A172 (cell line): ENCODE data around the gene OSGEPL1. TPM values are rescaled to one million over a fixed set of nuclear protein-coding genes. Genes with fewer than 3 reads are reported as not detected.
"Not testable (repeated sequence)": the region's sequence is repeated elsewhere in the genome, so short reads cannot be mapped to it uniquely, and the experiment has no call there.

Experiments
- DNase-seq: peaks from one replicate; pipeline ENCODE4 v3.0.0-alpha.2; 2015; ENCODE audit warnings: low spot score
- total RNA-seq: library from RNA; depleted of rRNA; stranded (reverse); fragments of >200 nt; shearing (Covaris generic); gene quantifications from 2 replicates; pipeline ENCODE4 v1.2.3, GENCODE V29; 2014; rRNA removed

OSGEPL1 gene, protein sequence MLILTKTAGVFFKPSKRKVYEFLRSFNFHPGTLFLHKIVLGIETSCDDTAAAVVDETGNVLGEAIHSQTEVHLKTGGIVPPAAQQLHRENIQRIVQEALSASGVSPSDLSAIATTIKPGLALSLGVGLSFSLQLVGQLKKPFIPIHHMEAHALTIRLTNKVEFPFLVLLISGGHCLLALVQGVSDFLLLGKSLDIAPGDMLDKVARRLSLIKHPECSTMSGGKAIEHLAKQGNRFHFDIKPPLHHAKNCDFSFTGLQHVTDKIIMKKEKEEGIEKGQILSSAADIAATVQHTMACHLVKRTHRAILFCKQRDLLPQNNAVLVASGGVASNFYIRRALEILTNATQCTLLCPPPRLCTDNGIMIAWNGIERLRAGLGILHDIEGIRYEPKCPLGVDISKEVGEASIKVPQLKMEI
- 18.9 and 20.1 TPM in 2 replicates for total RNA-seq

DNA sequence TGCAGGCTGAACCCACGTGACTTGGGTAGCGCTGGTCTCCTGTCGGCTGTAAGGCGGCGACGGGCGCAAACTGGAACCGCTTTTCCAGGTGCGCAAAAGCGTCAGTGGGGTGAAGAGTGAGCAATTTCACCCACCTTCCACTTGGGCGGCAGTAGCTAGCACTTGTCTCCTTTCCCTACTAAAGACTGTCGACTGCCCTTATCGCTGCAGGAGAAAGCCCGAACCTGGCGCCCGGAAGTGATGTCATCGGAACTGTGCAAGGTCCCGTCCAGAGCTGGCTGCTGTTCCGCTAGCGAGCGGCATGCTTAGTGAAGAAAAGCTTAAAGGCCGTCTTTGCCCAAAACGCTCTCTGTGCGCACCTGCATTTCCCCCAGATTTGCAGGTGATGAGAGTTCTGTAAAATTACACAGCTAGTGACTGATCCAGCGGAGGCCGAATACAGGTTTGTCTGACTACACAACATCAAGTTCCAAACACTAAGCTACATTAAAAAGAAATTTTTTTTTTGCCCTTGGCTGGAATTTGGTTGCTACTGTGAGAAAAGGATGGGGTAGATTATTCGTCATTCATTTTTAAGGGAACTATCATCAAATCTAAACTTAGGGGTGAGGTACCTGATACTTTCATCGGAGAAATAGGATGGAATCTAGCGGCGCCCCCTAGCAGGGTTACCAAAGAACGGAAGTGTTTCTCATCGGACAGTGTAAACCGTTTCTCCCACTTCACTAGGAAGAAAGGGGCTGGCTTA is at the start of gene OSGEPL1:
Gene OSGEPL1, minus strand, starts transcription at position 242 of the 748 bp plus-strand sequence. CDS start 1,152 bp downstream, outside the sequence.
- peak; percentile 94 for DNase-seq

DNA sequence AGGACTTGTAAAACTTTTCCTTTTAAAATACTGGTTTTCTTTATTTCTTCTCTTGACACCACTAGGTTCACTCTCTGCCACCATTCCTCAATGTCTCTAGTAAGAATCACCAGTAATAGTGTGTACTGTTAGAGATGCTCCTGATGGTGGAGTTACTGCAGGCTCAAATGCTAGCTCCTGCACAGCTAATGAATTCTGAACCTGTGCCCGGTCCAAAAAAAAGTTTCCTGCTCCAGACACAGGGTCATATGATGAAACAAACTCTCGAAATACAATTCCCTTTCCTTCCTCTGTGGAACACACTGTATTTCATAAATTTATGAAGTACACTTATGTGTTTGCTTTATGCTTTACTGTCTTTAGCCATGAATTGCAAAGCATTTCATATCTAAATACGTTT is 40.8 kb upstream of the OSGEPL1 start:
- no peak for DNase-seq

DNA sequence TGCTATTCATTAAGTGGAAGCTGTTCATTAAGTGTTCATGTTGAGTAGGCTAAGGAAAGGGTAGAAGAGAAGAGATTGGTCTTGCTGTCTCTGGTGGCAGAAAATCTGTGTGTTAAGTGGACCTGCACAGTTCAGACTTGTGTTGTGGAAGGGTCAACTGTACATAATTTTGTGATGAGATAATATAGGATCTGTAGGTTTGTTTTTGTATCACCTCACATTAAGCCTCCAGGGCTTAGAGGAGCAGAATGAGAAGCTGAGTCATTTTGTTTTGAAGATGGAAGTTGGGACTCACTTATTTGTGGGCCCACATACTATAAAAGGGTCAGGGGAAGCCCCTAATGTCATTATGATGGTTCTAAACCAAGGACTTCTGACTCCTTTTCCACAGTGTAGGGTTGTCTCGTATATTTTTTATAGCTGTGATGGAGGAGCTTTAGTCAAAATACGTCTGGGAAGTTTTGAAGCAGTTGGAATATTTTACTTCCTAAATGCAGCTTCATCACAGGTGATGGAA is 39.9 kb upstream of the OSGEPL1 start:
- DNase-seq, result no peak

- peak; percentile 69 for DNase-seq
Measured at GRCh38 chr2:189799531-189799930, 36.9 kb upstream of the OSGEPL1 start.

DNA sequence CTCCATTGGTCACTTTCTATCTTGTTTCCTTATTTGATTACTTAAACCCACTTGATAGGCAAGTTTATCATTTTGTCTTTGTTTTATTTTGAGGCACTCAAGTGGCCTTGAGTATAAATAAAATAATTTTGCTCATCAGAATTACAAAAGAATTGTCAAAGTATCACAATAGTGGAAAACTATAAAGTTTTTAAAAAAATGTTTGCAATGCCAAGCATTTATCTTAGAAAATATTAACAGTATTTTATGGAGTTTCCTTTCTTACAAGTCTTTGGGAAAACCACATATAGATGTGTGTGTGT is 36.4 kb upstream of the OSGEPL1 start:
- DNase-seq, result no peak

- DNase-seq, result peak; percentile 52
Measured at GRCh38 chr2:189798312-189799029, 35.9 kb upstream of the OSGEPL1 start.

- no peak for DNase-seq
Measured at GRCh38 chr2:189797902-189798301, 35.3 kb upstream of the OSGEPL1 start.

DNA sequence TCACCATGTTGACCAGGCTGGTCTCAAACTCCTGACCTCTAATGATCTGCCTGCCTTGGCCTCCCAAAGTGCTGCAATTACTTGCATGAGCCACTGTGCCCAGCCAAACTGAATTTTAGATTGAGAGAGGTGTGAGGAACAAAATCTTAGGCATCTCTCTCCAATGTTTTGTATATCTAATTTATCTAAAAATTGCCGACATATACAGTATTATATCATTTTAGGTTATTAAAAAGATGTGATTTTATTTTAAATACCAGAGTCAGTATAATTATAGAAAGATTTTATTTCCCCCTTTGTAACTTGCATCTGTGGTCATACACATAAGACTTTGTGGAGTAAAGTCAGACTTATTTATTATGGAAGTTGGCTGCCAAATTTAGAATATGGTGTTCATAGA is 31.7 kb upstream of the OSGEPL1 start:
- DNase-seq, result no peak

- DNase-seq, result no peak
Measured at GRCh38 chr2:189791338-189792042, 28.9 kb upstream of the OSGEPL1 start.

- peak; percentile 92 for DNase-seq
Measured at GRCh38 chr2:189783927-189784867, 21.6 kb upstream of the OSGEPL1 start, which contains the start of the genes ORMDL1 and PMS1. Gene ORMDL1, minus strand, starts transcription at chr2:189784339. Its CDS starts 1,744 bp downstream, at chr2:189782595. Gene PMS1, plus strand, starts transcription at chr2:189784450. Its CDS starts 7,360 bp downstream, at chr2:189791810.

- DNase-seq, result peak; percentile 42
Measured at GRCh38 chr2:189783451-189783926, 20.9 kb upstream of the OSGEPL1 start.

- DNase-seq, result no peak
Measured at GRCh38 chr2:189782221-189782671, 19.7 kb upstream of the OSGEPL1 start.

- no peak for DNase-seq
Measured at GRCh38 chr2:189772212-189772611, 9.6 kb upstream of the OSGEPL1 start.

DNA sequence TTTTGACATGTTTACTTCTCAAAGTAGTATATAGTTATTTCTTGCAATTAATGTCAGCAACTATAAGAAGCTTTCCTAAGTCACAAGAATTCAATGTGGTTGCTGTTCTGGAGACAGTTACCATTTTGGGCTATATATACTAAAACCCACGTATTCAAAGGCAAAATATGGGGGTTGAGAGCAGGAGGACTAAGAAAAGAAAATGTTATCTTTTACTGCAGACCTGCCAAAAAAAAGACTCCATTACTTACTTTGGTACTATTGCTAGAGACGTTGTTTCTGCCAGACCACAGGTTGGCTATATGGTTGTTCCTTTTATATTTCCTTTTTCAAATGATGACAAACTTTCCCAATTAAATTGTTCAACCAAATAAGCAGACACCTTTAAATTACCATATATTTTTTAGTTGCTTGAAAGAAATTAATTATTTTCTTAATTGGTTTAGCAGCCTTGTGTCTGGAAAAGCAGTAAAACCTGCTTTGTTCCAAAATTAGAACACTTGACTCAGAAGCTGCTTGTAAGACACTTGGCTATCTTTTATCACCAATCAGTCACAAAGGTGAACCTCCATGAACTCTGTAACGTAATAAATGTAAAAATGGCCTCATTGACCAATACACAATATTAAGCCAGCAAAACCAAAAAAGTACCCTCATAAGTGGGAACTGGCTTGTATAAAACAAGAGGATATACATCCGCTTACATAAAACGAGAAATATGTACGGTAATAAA is 8.2 kb upstream of the OSGEPL1 start:
- DNase-seq, result no peak

GRCh38 chr2:189763908-189764661 is 1.5 kb upstream of the OSGEPL1 start:
- DNase-seq, result no peak

DNA sequence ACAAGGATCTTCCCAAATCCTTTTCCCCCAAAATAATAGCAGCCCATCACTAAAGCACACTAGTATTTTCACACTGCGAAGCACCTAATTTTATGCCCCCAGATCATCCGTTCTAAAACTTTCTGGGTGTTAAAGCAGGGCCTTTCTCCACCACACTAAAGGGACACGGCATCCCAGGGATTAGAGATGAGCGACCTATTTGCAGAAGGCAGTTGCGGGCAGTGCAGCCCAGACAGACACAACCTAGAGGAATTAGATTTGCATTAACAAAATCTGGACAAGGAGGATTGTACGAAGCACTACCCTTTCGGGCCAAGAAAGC is 402 bp downstream of the OSGEPL1 start:
- DNase-seq, result no peak

- not testable (repeated sequence) for DNase-seq
Measured at GRCh38 chr2:189760154-189760553, 2.4 kb downstream of the OSGEPL1 start.

DNA sequence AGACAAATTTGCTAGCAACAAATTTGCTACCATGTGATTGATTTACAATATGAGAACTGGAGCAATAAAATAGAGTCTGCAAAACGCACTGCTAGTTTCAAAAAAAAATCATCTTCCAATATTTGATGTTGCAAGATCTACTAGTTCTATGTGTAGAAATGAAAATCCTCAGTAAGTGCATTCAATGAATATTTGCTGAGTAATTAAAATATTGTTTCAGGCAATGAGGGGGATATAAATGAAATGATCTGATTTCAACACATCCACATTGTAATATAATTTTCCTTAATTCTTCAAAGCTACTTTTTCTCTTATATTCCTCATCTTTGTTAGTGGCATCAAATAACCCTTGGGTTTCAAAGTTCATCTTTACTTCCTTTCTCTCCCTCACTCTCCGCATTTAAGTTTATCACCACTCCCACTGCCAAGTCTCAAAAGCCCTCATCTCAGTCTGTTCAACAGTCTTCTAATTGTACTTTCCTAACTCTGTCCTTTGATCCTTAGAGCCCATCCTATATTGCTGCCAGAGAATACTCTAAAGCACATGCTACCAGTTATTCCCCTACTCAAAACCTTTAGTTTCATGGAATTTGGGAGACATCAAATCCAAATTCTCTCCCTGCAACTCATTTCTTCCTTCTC is 6.2 kb downstream of the OSGEPL1 start:
- no peak for DNase-seq
